SK-N-SH treated with all-trans-retinoic acid at 6 μM for 48 hours (cell line): ENCODE results near the gene PSAPL1.

Source experiments
- ARNTL ChIP-seq: fragments of 450-650 bp; formaldehyde crosslinking; IDR thresholded peaks from 2 replicates; pipeline ENCODE4 v1.5.0; 2020; ENCODE audit warnings: low read depth, mild to moderate bottlenecking, moderate library complexity, borderline replicate concordance
- BACH2 ChIP-seq: fragments of 250-450 bp; sonication (Bioruptor Pico); IDR thresholded peaks from 2 replicates; pipeline ENCODE4 v1.9.0; 2021; ENCODE audit warnings: mild to moderate bottlenecking, borderline replicate concordance
- CREB5 ChIP-seq: fragments of 250-450 bp; sonication (Bioruptor Pico); IDR thresholded peaks from 2 replicates; pipeline ENCODE4 v1.5.1; 2020; ENCODE audit warnings: low read depth, mild to moderate bottlenecking, moderate library complexity
- ESRRG ChIP-seq: fragments of 250-450 bp; sonication (Bioruptor Pico); IDR thresholded peaks from 2 replicates; pipeline ENCODE4 v1.6.1; 2021; ENCODE audit warnings: mild to moderate bottlenecking
- ISL1 ChIP-seq: fragments of 250-450 bp; sonication (Bioruptor Pico); IDR thresholded peaks from 2 replicates; pipeline ENCODE4 v2.1.2; 2022; ENCODE audit warnings: mild to moderate bottlenecking, moderate library complexity
- PATZ1 ChIP-seq: fragments of 250-450 bp; sonication (Bioruptor Pico); IDR thresholded peaks from 2 replicates; pipeline ENCODE4 v1.8.0; 2020; ENCODE audit warnings: mild to moderate bottlenecking, moderate library complexity, borderline replicate concordance
- TSHZ2 ChIP-seq: fragments of 250-450 bp; sonication (Bioruptor Pico); IDR thresholded peaks from 2 replicates; pipeline ENCODE4 v1.5.0; 2020; ENCODE audit warnings: mild to moderate bottlenecking, moderate library complexity
- ZC3H10 ChIP-seq: fragments of 250-450 bp; sonication (Bioruptor Pico); IDR thresholded peaks from 2 replicates; pipeline ENCODE4 v1.5.1; 2021; ENCODE audit warnings: mild to moderate bottlenecking, moderate library complexity
- ZFP30 ChIP-seq: fragments of 450-650 bp; formaldehyde crosslinking; IDR thresholded peaks from 2 replicates; pipeline ENCODE4 v1.5.0; 2022; ENCODE audit warnings: mild to moderate bottlenecking, moderate library complexity
- ZNF565 ChIP-seq: fragments of 450-650 bp; formaldehyde crosslinking; conservative IDR thresholded peaks from 2 replicates; pipeline ENCODE4 v1.5.0; 2020; ENCODE audit warnings: low read depth, mild to moderate bottlenecking, moderate library complexity

- TF ChIP-seq PATZ1 (CRISPR knock-in tag) (no peak), ESRRG (no peak), BACH2 (CRISPR knock-in tag) (no peak), ARNTL (CRISPR knock-in tag) (no peak), TSHZ2 (CRISPR knock-in tag) (no peak), ZC3H10 (CRISPR knock-in tag) (no peak), CREB5 (CRISPR knock-in tag) (no peak), ZNF565 (CRISPR knock-in tag) (no peak), ZFP30 (no peak), ISL1 (CRISPR knock-in tag) (no peak)
Measured at GRCh38 chr4:7465017-7465416, 30.3 kb upstream of the PSAPL1 start.
